ENCODE measurements around the gene F13A1.

- TF ChIP-seq ZNF609 (CRISPR knock-in tag; IDR thresholded peaks at IDR 0.05; ENCODE audit: borderline replicate concordance) (no peak), NR2C2 (CRISPR knock-in tag; IDR thresholded peaks at IDR 0.05; ENCODE audit: borderline replicate concordance) (no peak), MLX (CRISPR knock-in tag; IDR thresholded peaks at IDR 0.05) (no peak), ZNF552 (CRISPR knock-in tag; IDR thresholded peaks at IDR 0.05; ENCODE audit: borderline replicate concordance) (no peak), ZNF761 (CRISPR knock-in tag; conservative IDR thresholded peaks at IDR 0.05) (no peak), BHLHE40 (IDR thresholded peaks at IDR 0.05; ENCODE audit: low read length) (no peak), FOSL1 (CRISPR knock-in tag; IDR thresholded peaks at IDR 0.05; ENCODE audit: borderline replicate concordance) (no peak), PBX3 (CRISPR knock-in tag; IDR thresholded peaks at IDR 0.05; ENCODE audit: borderline replicate concordance) (no peak), FOXP1 (IDR thresholded peaks at IDR 0.05) (no peak), FOXP1 (CRISPR knock-in tag; IDR thresholded peaks at IDR 0.05) (no peak), TEF (CRISPR knock-in tag; IDR thresholded peaks at IDR 0.05) (no peak)
Observed at GRCh38 chr6:6293317-6293716, 27.1 kb downstream of the F13A1 start.

Measured in HepG2 (cell line).